Endothelial cell (in vitro differentiated cells): ENCODE results near the gene ITGB2. TPM values are rescaled to one million over a fixed set of nuclear protein-coding genes. Genes with fewer than 3 reads are reported as not detected.
"Not testable (repeated sequence)": the region's sequence is repeated elsewhere in the genome, so short reads cannot be mapped to it uniquely, and the experiment has no call there.

ENCODE experiments used
- DNase-seq: peaks from one replicate; pipeline ENCODE4 v3.0.0; 2021; ENCODE audit warnings: low spot score
- H3K27ac Mint-ChIP-seq: one replicate; pipeline ENCODE4 v1.8.0; 2021; ENCODE audit warnings: mixed read lengths, inconsistent platforms; ENCODE audit not compliant: unreplicated experiment
- H3K27me3 Mint-ChIP-seq: one replicate; pipeline ENCODE4 v1.8.0; 2021; ENCODE audit warnings: mild to moderate bottlenecking, moderate library complexity, mixed read lengths, inconsistent platforms; ENCODE audit not compliant: unreplicated experiment
- H3K36me3 Mint-ChIP-seq: one replicate; pipeline ENCODE4 v1.8.0; 2021; ENCODE audit warnings: mild to moderate bottlenecking, low read depth, mixed read lengths, inconsistent platforms; ENCODE audit not compliant: unreplicated experiment
- H3K4me1 Mint-ChIP-seq: one replicate; pipeline ENCODE4 v1.8.0; 2021; ENCODE audit warnings: mild to moderate bottlenecking, mixed read lengths, inconsistent platforms; ENCODE audit not compliant: unreplicated experiment
- H3K4me3 Mint-ChIP-seq: one replicate; pipeline ENCODE4 v1.8.0; 2021; ENCODE audit warnings: mild to moderate bottlenecking, mixed read lengths, inconsistent platforms; ENCODE audit not compliant: unreplicated experiment
- H3K9me3 Mint-ChIP-seq: one replicate; pipeline ENCODE4 v1.8.0; 2021; ENCODE audit warnings: mixed read lengths, inconsistent platforms; ENCODE audit not compliant: unreplicated experiment
- CTCF ChIP-seq: fragments of 200-600 bp; sonication (generic); IDR thresholded peaks from one replicate; pipeline ENCODE4 v1.5.0; 2021; ENCODE audit warnings: antibody characterized with exemption; ENCODE audit not compliant: unreplicated experiment
- total RNA-seq: library from RNA; stranded (reverse); fragmentation: NEBNext Ultra II Directional; extraction: Animal tissue kit (Norgen Biotek cat#: 25700); gene quantifications from one replicate; pipeline ENCODE4 v1.2.1, GENCODE V29; 2021; ENCODE audit not compliant: unreplicated experiment

The ITGB2 gene
- total RNA-seq, 1 donor from 2014 or later: 21.3 TPM

- Mint-ChIP-seq H3K4me1 (peaks cover 23% of the 10 kb centered on the region), H3K9me3 (no peaks in the 10 kb centered on the region), H3K27me3 (peaks cover 30% of the 10 kb centered on the region), H3K36me3 (peaks cover 4% of the 10 kb centered on the region), H3K27ac (no peak overlapping the region), H3K4me3 (no peak overlapping the region)
- no peak for TF ChIP-seq CTCF
- DNase-seq: no peak
These were observed 9.3 kb upstream of the ITGB2 start for GRCh38 chr21:44929799-44930542.

- Mint-ChIP-seq H3K27ac (no peak overlapping the region), H3K4me1 (peaks cover 27% of the 10 kb centered on the region), H3K36me3 (peaks cover 4% of the 10 kb centered on the region), H3K4me3 (no peak overlapping the region), H3K9me3 (no peaks in the 10 kb centered on the region), H3K27me3 (peaks cover 30% of the 10 kb centered on the region)
- no peak for DNase-seq
- no peak for TF ChIP-seq CTCF
These were observed 8.6 kb upstream of the ITGB2 start for GRCh38 chr21:44929242-44929798.

GRCh38 chr21:44928500-44929241 lies 8.0 kb upstream of the ITGB2 start:
- Mint-ChIP-seq H3K4me1 (peaks cover 27% of the 10 kb centered on the region), H3K27me3 (peaks cover 27% of the 10 kb centered on the region)
- not testable (repeated sequence) for H3K4me3 Mint-ChIP-seq, H3K27ac Mint-ChIP-seq, H3K9me3 Mint-ChIP-seq, DNase-seq, H3K36me3 Mint-ChIP-seq

GRCh38 chr21:44927587-44928461 lies 7.1 kb upstream of the ITGB2 start:
- peaks cover 27% of the 10 kb centered on the region for H3K27me3 Mint-ChIP-seq
- H3K4me3 Mint-ChIP-seq: no peak overlapping the region
- no peak for DNase-seq
- no peak overlapping the region for H3K27ac Mint-ChIP-seq
- no peak for TF ChIP-seq CTCF
- peaks cover 27% of the 10 kb centered on the region for H3K4me1 Mint-ChIP-seq
- no peaks in the 10 kb centered on the region for H3K9me3 Mint-ChIP-seq
- no peaks in the 10 kb centered on the region for H3K36me3 Mint-ChIP-seq

GRCh38 chr21:44927259-44927586 lies 6.5 kb upstream of the ITGB2 start:
- Mint-ChIP-seq H3K4me1 (peaks cover 27% of the 10 kb centered on the region), H3K4me3 (no peak overlapping the region), H3K27ac (no peak overlapping the region), H3K36me3 (no peaks in the 10 kb centered on the region), H3K27me3 (peaks cover 27% of the 10 kb centered on the region), H3K9me3 (no peaks in the 10 kb centered on the region)
- no peak for TF ChIP-seq CTCF
- DNase-seq: no peak
